ENCODE results near the gene DIO1.

- TF ChIP-seq CTCF (IDR thresholded peaks at IDR 0.05; ENCODE audit: low read length) (no peak), EZH2 (IDR thresholded peaks at IDR 0.05; ENCODE audit: borderline replicate concordance, low read length) (no peak)
Observed at GRCh38 chr1:53918343-53918742, 24.4 kb downstream of the DIO1 start.

Data from OCI-LY1 (cell line).